Type B pancreatic cell (in vitro differentiated cells): ENCODE measurements around the gene CFAP97D1. TPM values are rescaled to one million over a fixed set of nuclear protein-coding genes. Genes with fewer than 3 reads are reported as not detected.
A peak's percentile ranks its signal among the peaks of the same experiment; 100 is the strongest.

Experiments used
- DNase-seq: peaks from one replicate; pipeline ENCODE4 v3.0.0; 2021; ENCODE audit warnings: mixed read lengths; ENCODE audit not compliant: unreplicated experiment; ENCODE audit errors: extremely low spot score
- H3K27ac Mint-ChIP-seq: 2 replicates; pipeline ENCODE4 v1.8.0; 2021; ENCODE audit warnings: mild to moderate bottlenecking, mixed read lengths
- H3K27me3 Mint-ChIP-seq: 2 replicates; pipeline ENCODE4 v1.8.0; 2021; ENCODE audit warnings: mixed read lengths
- H3K36me3 Mint-ChIP-seq: 2 replicates; pipeline ENCODE4 v1.8.0; 2021; ENCODE audit warnings: mixed read lengths
- H3K4me1 Mint-ChIP-seq: one replicate; pipeline ENCODE4 v1.8.0; 2021; ENCODE audit warnings: mixed read lengths; ENCODE audit not compliant: unreplicated experiment
- H3K4me3 Mint-ChIP-seq: 2 replicates; pipeline ENCODE4 v1.8.0; 2021; ENCODE audit warnings: mild to moderate bottlenecking, mixed read lengths
- H3K9me3 Mint-ChIP-seq: 2 replicates; pipeline ENCODE4 v1.8.0; 2021; ENCODE audit warnings: mixed read lengths
- long read RNA-seq: library from polyadenylated mRNA; unstranded; transcript quantifications from one replicate; pipeline ENCODE4 v2.0.0, GENCODE V29; 2020
- total RNA-seq: library from RNA; stranded (reverse); gene quantifications from 2 replicates; pipeline ENCODE4 v1.2.1, GENCODE V29; 2021; ENCODE audit warnings: low replicate concordance
- TF ChIP-seq, protein P1 (sequence below): fragments of 200-600 bp; sonication (generic); conservative IDR thresholded peaks from 2 replicates; pipeline ENCODE4 v1.5.0; 2021; ENCODE audit warnings: antibody characterized with exemption, mild to moderate bottlenecking

Gene CFAP97D1
- total RNA-seq, result not detected in 2 replicates
- long read RNA-seq, result 0 reads

DNA sequence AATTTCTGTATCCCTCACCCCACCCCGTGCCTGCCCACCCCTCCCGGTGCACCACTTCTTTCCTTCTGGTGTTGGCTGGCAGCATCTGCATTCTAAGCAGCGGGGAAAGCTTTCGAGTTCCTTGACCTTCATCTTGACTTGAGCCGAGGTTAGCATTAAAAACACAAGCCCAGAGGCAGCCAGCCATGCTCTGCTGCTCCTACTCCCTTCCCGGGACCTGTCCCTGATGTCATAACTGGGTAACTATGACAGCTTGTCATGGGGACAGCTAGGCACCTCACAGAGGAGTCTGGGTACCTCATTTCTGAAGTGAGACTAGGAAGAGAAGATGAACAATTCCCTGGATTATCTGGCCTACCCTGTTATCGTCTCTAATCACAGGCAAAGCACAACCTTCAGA lies at the start of gene CFAP97D1:
Gene CFAP97D1 (plus strand): TSS at position 301 of the 400 bp plus-strand sequence. CDS start 28 bp downstream, at position 329.
- H3K27me3 Mint-ChIP-seq, result peaks cover 47% of the 10 kb centered on the region
- H3K4me3 Mint-ChIP-seq, result peak within 1 kb of the TSS; percentile 81
- H3K36me3 Mint-ChIP-seq, result no peaks in the 10 kb centered on the region
- no peaks in the 10 kb centered on the region for H3K4me1 Mint-ChIP-seq
- peak within 1 kb of the TSS; percentile 80 for H3K27ac Mint-ChIP-seq
- no peak for DNase-seq
- no peaks in the 10 kb centered on the region for H3K9me3 Mint-ChIP-seq
- TF ChIP-seq, protein P1, sequence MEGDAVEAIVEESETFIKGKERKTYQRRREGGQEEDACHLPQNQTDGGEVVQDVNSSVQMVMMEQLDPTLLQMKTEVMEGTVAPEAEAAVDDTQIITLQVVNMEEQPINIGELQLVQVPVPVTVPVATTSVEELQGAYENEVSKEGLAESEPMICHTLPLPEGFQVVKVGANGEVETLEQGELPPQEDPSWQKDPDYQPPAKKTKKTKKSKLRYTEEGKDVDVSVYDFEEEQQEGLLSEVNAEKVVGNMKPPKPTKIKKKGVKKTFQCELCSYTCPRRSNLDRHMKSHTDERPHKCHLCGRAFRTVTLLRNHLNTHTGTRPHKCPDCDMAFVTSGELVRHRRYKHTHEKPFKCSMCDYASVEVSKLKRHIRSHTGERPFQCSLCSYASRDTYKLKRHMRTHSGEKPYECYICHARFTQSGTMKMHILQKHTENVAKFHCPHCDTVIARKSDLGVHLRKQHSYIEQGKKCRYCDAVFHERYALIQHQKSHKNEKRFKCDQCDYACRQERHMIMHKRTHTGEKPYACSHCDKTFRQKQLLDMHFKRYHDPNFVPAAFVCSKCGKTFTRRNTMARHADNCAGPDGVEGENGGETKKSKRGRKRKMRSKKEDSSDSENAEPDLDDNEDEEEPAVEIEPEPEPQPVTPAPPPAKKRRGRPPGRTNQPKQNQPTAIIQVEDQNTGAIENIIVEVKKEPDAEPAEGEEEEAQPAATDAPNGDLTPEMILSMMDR, result no peak

DNA sequence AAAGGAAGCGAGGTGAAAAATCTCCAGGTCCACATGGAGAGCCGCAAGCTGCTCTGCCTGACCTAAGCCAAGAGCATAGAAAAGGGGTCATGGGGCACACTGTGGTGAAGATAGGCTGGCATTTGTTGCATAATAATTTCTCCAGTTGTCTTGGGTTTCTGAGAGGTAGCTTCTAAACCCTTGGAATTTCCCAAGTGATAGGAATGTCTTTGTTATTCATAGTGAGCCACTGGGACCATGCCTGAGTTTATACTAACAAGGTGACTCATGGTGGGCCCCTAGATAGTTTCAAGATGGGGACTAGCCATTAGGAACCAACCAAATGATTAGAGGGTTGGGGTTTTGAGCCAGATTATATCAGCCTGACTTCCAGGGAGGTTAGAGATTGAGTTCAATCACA lies 47.3 kb upstream of the CFAP97D1 start:
- TF ChIP-seq, protein P1, result no peak
- H3K36me3 Mint-ChIP-seq, result no peaks in the 10 kb centered on the region
- no peak overlapping the region for H3K4me3 Mint-ChIP-seq
- no peak overlapping the region for H3K27ac Mint-ChIP-seq
- no peak for DNase-seq
- no peaks in the 10 kb centered on the region for H3K27me3 Mint-ChIP-seq
- peaks cover 5% of the 10 kb centered on the region for H3K4me1 Mint-ChIP-seq
- H3K9me3 Mint-ChIP-seq, result no peaks in the 10 kb centered on the region

DNA sequence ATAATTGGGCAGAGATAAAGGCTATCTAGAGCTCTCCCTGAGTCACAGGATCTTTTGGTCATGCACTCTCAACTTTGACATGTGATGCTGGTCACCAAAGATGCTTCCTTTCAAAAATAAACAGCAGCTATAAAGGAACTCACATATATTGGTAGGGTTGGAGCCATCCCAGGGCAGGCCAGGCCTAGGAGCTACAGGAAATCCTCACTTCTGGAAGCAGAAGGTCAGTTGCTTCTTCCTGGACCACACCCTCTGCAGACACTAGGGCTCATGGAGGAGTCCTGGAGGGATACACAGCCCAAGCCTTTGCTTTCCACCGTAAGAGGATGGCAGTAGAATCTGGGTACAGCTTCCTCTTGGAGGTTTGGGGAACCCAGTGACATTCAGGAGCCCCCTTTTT lies 46.3 kb upstream of the CFAP97D1 start:
- TF ChIP-seq, protein P1, result no peak
- Mint-ChIP-seq H3K36me3 (no peaks in the 10 kb centered on the region), H3K27ac (no peak overlapping the region), H3K4me1 (peaks cover 5% of the 10 kb centered on the region), H3K9me3 (no peaks in the 10 kb centered on the region), H3K27me3 (no peaks in the 10 kb centered on the region), H3K4me3 (no peak overlapping the region)
- DNase-seq, result no peak

DNA sequence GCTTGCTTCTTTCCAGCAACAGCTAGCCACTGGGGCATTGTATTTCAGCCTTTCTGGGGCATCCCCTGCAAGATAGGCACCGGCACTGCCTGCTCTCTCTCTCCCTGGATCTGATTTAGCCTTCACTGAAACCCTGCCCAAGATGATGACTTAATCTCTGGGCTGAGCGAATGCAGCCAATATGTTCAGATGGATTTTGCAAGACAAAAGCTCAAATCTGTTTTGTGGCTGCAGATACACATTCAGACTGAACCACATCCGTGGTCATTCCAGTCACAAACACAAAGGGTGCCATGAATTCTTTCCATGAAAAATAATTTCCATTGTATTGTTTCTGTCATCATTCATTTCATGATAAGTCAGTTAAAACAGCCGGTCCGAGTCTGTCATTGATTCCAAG lies 45.9 kb upstream of the CFAP97D1 start:
- Mint-ChIP-seq H3K4me3 (no peak overlapping the region), H3K27me3 (no peaks in the 10 kb centered on the region), H3K27ac (no peak overlapping the region), H3K36me3 (peaks cover 4% of the 10 kb centered on the region), H3K9me3 (no peaks in the 10 kb centered on the region), H3K4me1 (peaks cover 5% of the 10 kb centered on the region)
- no peak for DNase-seq
- TF ChIP-seq, protein P1, result no peak

DNA sequence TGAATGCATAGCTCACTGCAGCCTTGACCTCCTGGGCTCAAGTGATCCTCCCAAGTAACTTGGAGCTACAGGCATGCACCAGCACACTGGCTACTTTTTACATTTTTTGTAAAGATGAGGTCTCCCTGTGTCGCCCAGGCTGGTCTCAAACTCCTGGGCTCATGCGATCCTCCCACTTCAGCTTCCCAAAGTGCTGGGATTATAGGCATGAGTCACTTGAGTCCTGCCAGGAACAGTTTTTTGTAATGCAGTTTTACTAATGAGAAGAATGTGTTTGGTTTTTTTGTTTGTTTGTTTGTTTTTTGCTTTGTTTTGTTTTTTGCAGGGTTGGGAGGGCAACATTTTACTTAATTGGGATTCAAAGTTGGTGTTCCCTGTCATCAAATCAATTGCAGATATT lies 43.8 kb upstream of the CFAP97D1 start:
- H3K27me3 Mint-ChIP-seq, result no peaks in the 10 kb centered on the region
- H3K27ac Mint-ChIP-seq, result no peak overlapping the region
- peaks cover 4% of the 10 kb centered on the region for H3K36me3 Mint-ChIP-seq
- H3K4me1 Mint-ChIP-seq, result peaks cover 5% of the 10 kb centered on the region
- TF ChIP-seq, protein P1, result no peak
- no peak overlapping the region for H3K4me3 Mint-ChIP-seq
- no peak for DNase-seq
- H3K9me3 Mint-ChIP-seq, result no peaks in the 10 kb centered on the region

DNA sequence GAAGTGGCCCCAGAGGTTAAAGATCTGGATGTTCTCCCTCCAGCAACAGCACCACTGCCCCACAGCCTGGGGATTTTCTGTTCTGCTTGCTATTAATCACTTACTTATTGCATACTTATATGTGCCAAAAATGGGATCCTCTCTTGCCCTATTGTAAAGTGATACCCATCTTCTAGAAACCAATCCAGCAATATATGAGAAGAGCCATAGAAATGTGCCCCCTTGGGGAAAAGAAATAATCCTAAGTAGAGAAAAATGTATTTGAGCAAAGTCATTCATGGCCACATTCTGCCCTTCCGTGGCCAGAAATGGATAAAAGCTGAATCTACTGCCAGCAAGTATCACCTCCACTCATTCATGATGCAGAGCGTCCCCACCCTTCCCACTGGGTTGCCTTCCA lies 42.5 kb upstream of the CFAP97D1 start:
- no peak for DNase-seq
- no peaks in the 10 kb centered on the region for H3K9me3 Mint-ChIP-seq
- TF ChIP-seq, protein P1, result no peak
- H3K36me3 Mint-ChIP-seq, result peaks cover 4% of the 10 kb centered on the region
- H3K27me3 Mint-ChIP-seq, result no peaks in the 10 kb centered on the region
- no peak overlapping the region for H3K4me3 Mint-ChIP-seq
- peaks cover 5% of the 10 kb centered on the region for H3K4me1 Mint-ChIP-seq
- H3K27ac Mint-ChIP-seq, result no peak overlapping the region
